ENCODE results near the gene OVCA2. TPM values are rescaled to one million over a fixed set of nuclear protein-coding genes. Genes with fewer than 3 reads are reported as not detected.

OVCA2 gene
- total RNA-seq, 2 experiments from 2014 or later = 46.2 to 48.6 TPM

- POLR2A ChIA-PET = interaction anchor here (0.7 kb wide), 1 partner anchor 21 kb away, joined by 3 read pairs; no protein-coding TSS in a partner anchor
- CTCF ChIA-PET = interaction anchor here (1.7 kb wide), 1 partner anchor 13 kb away, joined by 3 read pairs; no protein-coding TSS in a partner anchor
Measured at GRCh38 chr17:2049333-2050299, 7.8 kb downstream of the OVCA2 start.

GRCh38 chr17:2050300-2051060, 8.7 kb downstream of the OVCA2 start:
- CTCF ChIA-PET = interaction anchor here (1.0 to 1.8 kb wide), 6 partner anchors 14 to 286 kb away, joined by 3 to 9 read pairs (median 4); partner anchors contain the start of gene TSR1
- POLR2A ChIA-PET = interaction anchor here (0.7 kb wide), 1 partner anchor 22 kb away, joined by 3 read pairs; no protein-coding TSS in a partner anchor

GRCh38 chr17:2051061-2051932, 9.5 kb downstream of the OVCA2 start:
- ChIA-PET POLR2A (no interaction called here), CTCF (interaction anchor here (0.6 to 1.8 kb wide), 11 partner anchors 13 to 302 kb away, joined by 3 to 9 read pairs (median 4); partner anchors contain the start of gene TSR1)

GRCh38 chr17:2051933-2052559, 10.2 kb downstream of the OVCA2 start:
- POLR2A ChIA-PET = no interaction called here
- CTCF ChIA-PET = interaction anchor here (0.6 to 1.8 kb wide), 11 partner anchors 12 to 301 kb away, joined by 3 to 9 read pairs (median 4); partner anchors contain the start of gene TSR1

- ChIA-PET CTCF (interaction anchor here (0.5 to 7.4 kb wide), 23 partner anchors 9 to 838 kb away, joined by 3 to 115 read pairs (median 5); partner anchors contain the start of genes OVCA2 and TSR1), POLR2A (interaction anchor here (0.7 to 0.8 kb wide), 2 partner anchors 210 to 338 kb away, joined by 5 to 6 read pairs; no protein-coding TSS in a partner anchor)
Measured at GRCh38 chr17:2053380-2054261, 11.8 kb downstream of the OVCA2 start.

- POLR2A ChIA-PET = interaction anchor here (1.7 to 3.2 kb wide), 3 partner anchors 15 to 191 kb away, joined by 6 to 20 read pairs (median 17); no protein-coding TSS in a partner anchor
- CTCF ChIA-PET = interaction anchor here (0.6 to 7.4 kb wide), 32 partner anchors 13 to 281 kb away, joined by 3 to 115 read pairs (median 4); partner anchors contain the start of genes DPH1, OVCA2 and TSR1
Measured at GRCh38 chr17:2054262-2054511, 12.4 kb downstream of the OVCA2 start.

GRCh38 chr17:2054512-2055291, 12.9 kb downstream of the OVCA2 start, which contains the start of gene HIC1:
Gene HIC1, plus strand, starts transcription at chr17:2055103. Its CDS starts 1,588 bp downstream, at chr17:2056691.
- POLR2A ChIA-PET = interaction anchor here (0.6 to 3.2 kb wide), 10 partner anchors 14 to 328 kb away, joined by 3 to 20 read pairs (median 5); partner anchors contain the start of gene TSR1
- CTCF ChIA-PET = interaction anchor here (0.6 to 7.4 kb wide), 34 partner anchors 13 to 281 kb away, joined by 3 to 115 read pairs (median 3); partner anchors contain the start of genes DPH1, OVCA2 and TSR1

GRCh38 chr17:2055292-2056205, 13.7 kb downstream of the OVCA2 start:
- POLR2A ChIA-PET = interaction anchor here (0.6 to 3.2 kb wide), 15 partner anchors 9 to 327 kb away, joined by 3 to 20 read pairs (median 4); partner anchors contain the start of gene TSR1
- CTCF ChIA-PET = interaction anchor here (0.6 to 7.4 kb wide), 23 partner anchors 13 to 273 kb away, joined by 3 to 115 read pairs (median 4); partner anchors contain the start of gene OVCA2

- ChIA-PET CTCF (interaction anchor here (0.6 to 7.4 kb wide), 11 partner anchors 12 to 794 kb away, joined by 3 to 115 read pairs (median 5); no protein-coding TSS in a partner anchor), POLR2A (interaction anchor here (0.6 to 3.2 kb wide), 10 partner anchors 8 to 209 kb away, joined by 3 to 20 read pairs (median 4); no protein-coding TSS in a partner anchor)
Measured at GRCh38 chr17:2056206-2057174, 14.7 kb downstream of the OVCA2 start.

- ChIA-PET POLR2A (interaction anchor here (1.2 to 3.2 kb wide), 3 partner anchors 12 to 188 kb away, joined by 5 to 20 read pairs (median 17); no protein-coding TSS in a partner anchor), CTCF (interaction anchor here (0.6 to 7.4 kb wide), 10 partner anchors 11 to 793 kb away, joined by 3 to 115 read pairs (median 4); no protein-coding TSS in a partner anchor)
Measured at GRCh38 chr17:2057175-2057759, 15.4 kb downstream of the OVCA2 start.

GRCh38 chr17:2057760-2058585, 16.2 kb downstream of the OVCA2 start:
- POLR2A ChIA-PET = interaction anchor here (0.9 to 1.2 kb wide), 3 partner anchors 11 to 187 kb away, joined by 4 to 6 read pairs (median 5); no protein-coding TSS in a partner anchor
- CTCF ChIA-PET = interaction anchor here (0.7 to 7.4 kb wide), 13 partner anchors 10 to 224 kb away, joined by 3 to 115 read pairs (median 4); no protein-coding TSS in a partner anchor
